ENCODE measurements around the gene RDH16.
A peak's percentile ranks its signal among the peaks of the same experiment; 100 is the strongest.

Gene RDH16

GRCh38 chr12:56957229-56958052 is at the start of gene RDH16:
Gene RDH16, minus strand, starts transcription at chr12:56957608. Its CDS starts 146 bp downstream, at chr12:56957462.
- DNase-seq (ENCODE audit: low spot score): no peak

GRCh38 chr12:57006809-57007475 is 49.5 kb upstream of the RDH16 start:
- no peak for DNase-seq (ENCODE audit: low spot score)

GRCh38 chr12:57005980-57006808 is 48.8 kb upstream of the RDH16 start, which contains the start of gene ZBTB39:
Gene ZBTB39, minus strand, starts transcription at chr12:57006546. Its CDS starts 1,629 bp downstream, at chr12:57004917.
- peak; percentile 68 for DNase-seq (ENCODE audit: low spot score)

GRCh38 chr12:57004651-57005050 is 47.2 kb upstream of the RDH16 start:
- DNase-seq (ENCODE audit: low spot score): no peak

DNA sequence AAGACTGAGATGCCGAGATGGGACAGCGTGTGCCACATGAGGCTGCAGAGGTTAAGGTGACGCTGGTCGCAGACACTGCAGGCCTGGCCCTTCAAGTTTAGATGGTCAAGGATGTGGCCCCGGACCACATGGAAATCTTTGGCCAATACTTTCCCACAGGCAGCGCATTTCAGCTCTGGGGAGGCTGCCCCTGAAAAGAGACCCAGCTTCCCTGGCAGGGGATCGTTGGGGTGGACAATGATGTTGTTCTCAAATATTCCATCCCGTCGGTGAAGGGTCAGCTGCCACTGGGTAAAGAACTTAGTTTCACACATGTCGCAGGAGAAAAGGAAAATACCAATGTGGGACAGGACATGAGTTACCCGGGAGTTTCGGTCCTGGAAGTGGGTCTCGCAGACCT is 46.0 kb upstream of the RDH16 start:
- DNase-seq (ENCODE audit: low spot score): no peak

GRCh38 chr12:57001448-57001906 is 44.1 kb upstream of the RDH16 start:
- peak; percentile 83 for DNase-seq (ENCODE audit: low spot score)

DNA sequence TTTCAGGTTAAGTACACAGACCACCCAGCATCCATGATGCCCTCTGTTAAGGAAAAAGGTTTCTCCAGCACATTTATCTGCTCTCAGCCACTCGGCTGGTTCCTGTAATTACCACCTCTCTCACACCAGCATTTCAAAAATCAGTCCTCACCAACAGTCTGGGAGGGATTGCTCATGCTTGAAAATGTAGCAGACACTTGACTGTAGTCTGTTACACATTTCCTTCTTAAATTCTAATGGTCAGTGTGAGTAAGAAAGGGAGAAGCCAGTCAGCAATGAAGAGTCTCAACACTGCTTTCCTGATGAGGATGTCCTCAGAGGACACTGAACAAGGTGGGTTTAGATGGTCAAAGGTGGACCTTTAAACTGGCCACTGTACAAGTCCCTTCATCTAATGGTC is 43.0 kb upstream of the RDH16 start:
- DNase-seq (ENCODE audit: low spot score): no peak

GRCh38 chr12:56999456-56999855 is 42.0 kb upstream of the RDH16 start:
- DNase-seq (ENCODE audit: low spot score): no peak

DNA sequence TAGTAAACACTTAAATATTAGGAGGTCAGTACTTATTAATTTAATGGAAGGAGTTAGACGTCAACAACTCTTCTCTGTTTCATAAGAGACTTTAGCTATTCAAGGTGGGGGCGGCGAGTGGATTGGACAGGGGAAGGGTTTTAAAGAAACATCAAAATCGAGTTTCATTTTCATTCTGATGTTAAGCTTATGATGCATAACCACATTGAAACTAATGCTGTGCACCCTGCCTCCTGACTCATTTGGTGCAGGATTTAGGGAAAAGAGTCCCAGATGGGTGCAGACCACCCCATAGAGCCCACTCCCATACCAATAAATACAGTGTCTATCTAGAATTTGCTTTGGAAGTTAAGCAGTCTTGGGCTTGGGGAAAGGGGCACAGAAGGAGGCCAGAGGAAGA is 41.6 kb upstream of the RDH16 start:
- DNase-seq (ENCODE audit: low spot score): no peak

GRCh38 chr12:56998316-56998715 is 40.9 kb upstream of the RDH16 start:
- DNase-seq (ENCODE audit: low spot score): no peak

DNA sequence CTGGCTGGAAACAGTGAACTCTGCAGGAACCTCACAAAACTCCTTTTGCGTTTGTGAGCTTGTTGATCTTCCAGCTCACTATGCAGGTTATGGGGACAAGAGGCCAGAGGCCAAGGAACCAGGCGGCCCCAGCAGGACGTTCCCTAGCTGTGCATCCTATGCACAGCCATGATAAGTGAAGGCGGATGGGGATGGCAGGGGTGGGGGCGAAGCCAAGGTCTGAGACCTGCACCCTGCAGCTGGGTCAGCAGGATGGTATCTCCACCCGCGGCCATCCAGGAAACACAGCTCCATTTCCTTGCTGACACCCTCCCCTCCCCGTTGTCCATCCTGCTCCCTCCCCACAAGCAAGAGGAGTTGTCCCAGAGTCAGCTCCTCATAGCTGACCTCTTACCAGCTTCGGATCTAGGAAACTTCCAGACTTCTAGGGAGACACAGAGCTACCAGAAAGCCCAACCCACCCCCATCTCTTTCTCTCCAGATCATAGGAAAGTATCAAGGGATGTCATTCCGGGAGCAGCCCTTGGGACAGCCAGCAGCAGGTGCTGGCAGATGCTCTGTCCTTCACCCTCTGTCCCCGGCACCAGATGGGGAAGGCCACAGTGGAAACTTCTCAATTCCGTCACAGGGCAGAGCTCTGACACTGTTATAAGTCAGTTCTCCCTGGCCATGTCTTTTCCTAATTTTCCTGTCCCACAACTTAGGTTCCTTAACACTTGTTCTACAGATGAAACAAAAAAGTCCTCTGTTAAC is 39.6 kb upstream of the RDH16 start:
- DNase-seq (ENCODE audit: low spot score): no peak

DNA sequence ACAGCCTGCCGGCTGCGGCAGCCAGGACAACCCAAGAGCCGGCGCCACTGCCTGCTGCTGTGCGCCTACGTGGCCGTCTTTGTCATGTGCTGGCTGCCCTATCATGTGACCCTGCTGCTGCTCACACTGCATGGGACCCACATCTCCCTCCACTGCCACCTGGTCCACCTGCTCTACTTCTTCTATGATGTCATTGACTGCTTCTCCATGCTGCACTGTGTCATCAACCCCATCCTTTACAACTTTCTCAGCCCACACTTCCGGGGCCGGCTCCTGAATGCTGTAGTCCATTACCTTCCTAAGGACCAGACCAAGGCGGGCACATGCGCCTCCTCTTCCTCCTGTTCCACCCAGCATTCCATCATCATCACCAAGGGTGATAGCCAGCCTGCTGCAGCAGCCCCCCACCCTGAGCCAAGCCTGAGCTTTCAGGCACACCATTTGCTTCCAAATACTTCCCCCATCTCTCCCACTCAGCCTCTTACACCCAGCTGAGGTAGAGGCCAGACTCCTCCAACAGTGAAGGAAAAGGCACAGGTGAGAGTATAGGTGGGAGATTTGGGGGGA is 38.6 kb upstream of the RDH16 start:
- no peak for DNase-seq (ENCODE audit: low spot score)

DNA sequence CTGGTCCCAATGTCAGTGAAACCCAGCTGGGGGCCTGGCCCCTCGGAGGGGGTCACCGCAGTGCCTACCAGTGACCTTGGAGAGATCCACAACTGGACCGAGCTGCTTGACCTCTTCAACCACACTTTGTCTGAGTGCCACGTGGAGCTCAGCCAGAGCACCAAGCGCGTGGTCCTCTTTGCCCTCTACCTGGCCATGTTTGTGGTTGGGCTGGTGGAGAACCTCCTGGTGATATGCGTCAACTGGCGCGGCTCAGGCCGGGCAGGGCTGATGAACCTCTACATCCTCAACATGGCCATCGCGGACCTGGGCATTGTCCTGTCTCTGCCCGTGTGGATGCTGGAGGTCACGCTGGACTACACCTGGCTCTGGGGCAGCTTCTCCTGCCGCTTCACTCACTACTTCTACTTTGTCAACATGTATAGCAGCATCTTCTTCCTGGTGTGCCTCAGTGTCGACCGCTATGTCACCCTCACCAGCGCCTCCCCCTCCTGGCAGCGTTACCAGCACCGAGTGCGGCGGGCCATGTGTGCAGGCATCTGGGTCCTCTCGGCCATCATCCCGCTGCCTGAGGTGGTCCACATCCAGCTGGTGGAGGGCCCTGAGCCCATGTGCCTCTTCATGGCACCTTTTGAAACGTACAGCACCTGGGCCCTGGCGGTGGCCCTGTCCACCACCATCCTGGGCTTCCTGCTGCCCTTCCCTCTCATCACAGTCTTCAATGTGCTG is 38.0 kb upstream of the RDH16 start:
- no peak for DNase-seq (ENCODE audit: low spot score)

DNA sequence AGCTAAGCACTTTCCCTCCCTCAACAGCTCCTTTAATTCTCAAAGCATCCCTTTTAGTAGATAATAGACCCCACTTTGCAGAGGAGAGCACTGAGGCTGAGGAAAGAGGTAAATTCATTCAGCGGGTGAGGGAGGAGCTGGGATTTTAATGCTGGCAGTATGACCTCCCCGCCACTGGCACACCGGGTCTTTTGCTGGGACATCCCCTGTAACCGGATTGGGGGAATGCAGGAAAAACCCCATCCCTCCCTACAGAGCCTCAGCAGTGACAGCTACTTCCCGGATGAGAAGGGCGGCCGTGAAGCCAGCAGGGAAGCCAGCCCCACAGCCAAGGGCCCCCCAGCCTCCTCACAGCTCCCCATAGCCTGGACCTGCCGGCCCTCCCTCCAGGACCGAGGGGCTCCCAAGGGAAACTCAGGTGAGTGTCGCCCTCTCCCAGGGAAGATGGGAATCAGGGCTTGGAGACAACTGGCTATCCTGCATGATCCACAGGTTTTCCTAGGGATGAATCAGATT is 36.9 kb upstream of the RDH16 start:
- DNase-seq (ENCODE audit: low spot score): no peak

GRCh38 chr12:56993346-56993745 is 35.9 kb upstream of the RDH16 start:
- no peak for DNase-seq (ENCODE audit: low spot score)

DNA sequence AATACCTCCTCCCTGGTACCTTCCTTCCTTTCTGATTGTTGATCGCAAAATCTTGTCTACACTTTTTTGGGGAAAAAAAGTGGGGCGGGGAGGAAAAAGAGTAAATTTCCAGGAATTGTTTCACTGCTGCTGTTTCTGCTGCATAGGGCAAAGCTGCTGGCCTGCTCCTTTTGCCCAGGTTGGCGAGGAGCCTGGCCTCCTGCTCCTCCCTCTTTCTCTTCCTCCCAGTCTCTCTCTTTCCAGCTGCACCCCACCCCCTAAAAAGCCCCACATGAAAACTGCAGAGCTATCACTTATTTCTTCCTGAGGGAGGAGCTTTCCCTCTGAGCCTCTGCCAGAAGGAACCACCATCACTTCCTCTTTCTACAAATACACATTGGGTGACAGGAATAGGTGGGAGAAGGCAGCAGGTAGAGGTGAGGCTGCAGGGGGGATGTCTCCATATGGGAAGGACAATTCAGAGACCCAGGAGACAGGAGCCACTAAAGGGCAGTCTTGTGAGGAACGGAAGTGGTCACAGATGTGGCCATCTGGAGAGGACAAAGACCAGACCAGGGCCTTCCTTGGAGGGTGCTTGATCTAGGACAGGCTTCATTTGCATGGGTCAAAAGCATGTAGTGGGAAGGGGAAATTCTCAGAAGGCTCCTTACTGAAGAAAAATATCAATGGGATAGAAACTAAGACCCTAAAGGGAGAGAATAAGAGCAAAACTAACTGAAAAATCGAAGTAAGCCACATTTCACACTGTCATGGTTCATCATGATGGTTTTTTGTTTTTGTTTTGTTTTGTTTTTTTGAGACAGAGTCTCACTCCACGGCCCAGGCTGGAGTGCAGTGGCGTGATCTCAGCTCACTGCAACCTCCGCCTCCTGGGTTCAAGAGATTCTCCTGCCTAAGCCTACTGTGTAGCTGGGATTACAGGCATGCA is 34.2 kb upstream of the RDH16 start:
- no peak for DNase-seq (ENCODE audit: low spot score)

GRCh38 chr12:56990648-56991318 is 33.4 kb upstream of the RDH16 start:
- DNase-seq (ENCODE audit: low spot score): no peak

GRCh38 chr12:56989861-56990610 is 32.6 kb upstream of the RDH16 start:
- no peak for DNase-seq (ENCODE audit: low spot score)

Measured in hematopoietic multipotent progenitor cell treated with erythropoietin and hydrocortisone succinate and interleukin-3 and kit ligand, for 15 days (in vitro differentiated cells).